ENCODE measurements around the gene CDH4. TPM values are rescaled to one million over a fixed set of nuclear protein-coding genes. Genes with fewer than 3 reads are reported as not detected.

The CDH4 gene
- total and polyA plus RNA-seq, 2 of the 8 experiments (the other 6 are each of a cell fraction or from before 2014, with no cell fraction given): 4.3 to 7.9 TPM

DNA sequence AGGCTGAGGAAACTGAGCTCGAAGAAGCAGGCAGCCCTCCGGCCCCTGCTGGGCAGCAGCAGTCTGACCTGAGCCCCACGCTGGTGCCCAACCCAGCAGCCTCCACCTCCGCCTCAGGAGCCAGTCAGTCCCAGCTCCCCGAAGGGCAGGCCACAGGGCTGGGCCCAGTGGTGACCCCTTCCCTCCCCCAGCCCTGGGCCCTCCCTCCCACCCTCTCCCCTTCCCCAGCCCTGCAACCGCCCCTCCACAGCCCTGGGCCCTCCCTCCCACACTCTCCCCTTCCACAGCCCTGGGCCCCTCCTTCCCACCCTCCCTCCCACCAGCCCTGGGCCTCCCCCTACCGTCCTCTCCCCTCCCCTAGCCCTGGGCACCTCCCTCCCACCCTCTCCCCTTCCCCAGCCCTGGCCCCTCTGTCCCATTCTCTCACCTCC, 698.6 kb downstream of the CDH4 start (continued):
- TF ChIP-seq SIN3A (conservative IDR thresholded peaks at IDR 0.05 in 1 of 2, IDR thresholded peaks at IDR 0.05 in 1 of 2; ENCODE audit: low read depth in 1 of 2, low read length in 2 of 2): no peak
- no peak for TF ChIP-seq BCL11A (IDR thresholded peaks at IDR 0.05; ENCODE audit: low read depth in 2 of 2, low read length in 2 of 2)
- no peak for TF ChIP-seq JUND (IDR thresholded peaks at IDR 0.05; ENCODE audit: low read length)
- TF ChIP-seq JUN (IDR thresholded peaks at IDR 0.05; ENCODE audit: low read depth, low read length): no peak
- no peak for TF ChIP-seq POU5F1 (IDR thresholded peaks at IDR 0.05; ENCODE audit: low read depth, low read length)
- no peak for TF ChIP-seq NANOG (IDR thresholded peaks at IDR 0.05; ENCODE audit: insufficient read depth, low read depth, low read length, poor library complexity, severe bottlenecking)
- TF ChIP-seq BRCA1 (IDR thresholded peaks at IDR 0.05; ENCODE audit: low read depth, low read length): no peak
- no peak for TF ChIP-seq ASH2L (IDR thresholded peaks at IDR 0.05; ENCODE audit: low read length)

All from H1 (cell line).